D341Med (cell line): Measurements from ENCODE around the gene SRC.

Source experiments
- DNase-seq: peaks from one replicate; pipeline ENCODE4 v3.0.0; 2012; ENCODE audit warnings: low spot score

SRC gene

DNA sequence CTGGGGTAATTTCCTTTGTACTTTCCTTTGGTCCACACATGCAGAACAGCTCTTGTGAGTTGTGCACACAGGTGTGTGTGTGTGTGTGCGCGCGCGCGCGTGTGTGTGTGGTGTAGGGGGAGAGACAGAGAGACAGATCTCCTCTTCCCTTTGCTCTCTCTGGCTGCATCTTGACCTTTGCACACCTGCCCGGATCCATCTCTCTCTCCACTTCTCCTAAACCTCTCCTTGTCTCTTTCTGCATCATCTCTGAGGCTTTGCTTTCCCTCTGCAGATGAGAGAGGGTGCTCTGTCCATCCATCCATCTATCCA is 67.0 kb downstream of the SRC start:
- DNase-seq, result no peak

DNA sequence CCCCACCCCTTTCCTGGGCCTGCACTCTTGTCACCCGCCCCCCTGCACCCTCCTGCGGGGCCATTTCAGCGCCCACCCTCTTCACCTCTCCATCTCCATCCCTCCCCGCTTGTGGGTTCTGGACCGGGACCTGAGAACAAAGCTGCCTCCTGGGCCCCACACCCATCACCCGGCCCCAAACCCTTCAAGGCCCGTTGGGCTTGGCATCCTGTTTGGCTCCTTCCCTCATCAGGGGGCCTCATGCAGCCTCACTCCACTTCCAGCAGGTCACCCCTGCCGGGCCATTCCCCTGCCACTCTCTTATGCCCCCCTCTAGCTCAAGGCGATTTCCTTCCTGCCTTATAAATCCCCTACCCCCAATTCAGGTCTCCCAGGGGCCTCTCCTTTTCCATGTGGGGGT is 67.4 kb downstream of the SRC start:
- DNase-seq, result no peak

- no peak for DNase-seq
Measured at GRCh38 chr20:37414224-37415035, 68.5 kb downstream of the SRC start.

GRCh38 chr20:37415118-37416085 is 69.5 kb downstream of the SRC start:
- no peak for DNase-seq

DNA sequence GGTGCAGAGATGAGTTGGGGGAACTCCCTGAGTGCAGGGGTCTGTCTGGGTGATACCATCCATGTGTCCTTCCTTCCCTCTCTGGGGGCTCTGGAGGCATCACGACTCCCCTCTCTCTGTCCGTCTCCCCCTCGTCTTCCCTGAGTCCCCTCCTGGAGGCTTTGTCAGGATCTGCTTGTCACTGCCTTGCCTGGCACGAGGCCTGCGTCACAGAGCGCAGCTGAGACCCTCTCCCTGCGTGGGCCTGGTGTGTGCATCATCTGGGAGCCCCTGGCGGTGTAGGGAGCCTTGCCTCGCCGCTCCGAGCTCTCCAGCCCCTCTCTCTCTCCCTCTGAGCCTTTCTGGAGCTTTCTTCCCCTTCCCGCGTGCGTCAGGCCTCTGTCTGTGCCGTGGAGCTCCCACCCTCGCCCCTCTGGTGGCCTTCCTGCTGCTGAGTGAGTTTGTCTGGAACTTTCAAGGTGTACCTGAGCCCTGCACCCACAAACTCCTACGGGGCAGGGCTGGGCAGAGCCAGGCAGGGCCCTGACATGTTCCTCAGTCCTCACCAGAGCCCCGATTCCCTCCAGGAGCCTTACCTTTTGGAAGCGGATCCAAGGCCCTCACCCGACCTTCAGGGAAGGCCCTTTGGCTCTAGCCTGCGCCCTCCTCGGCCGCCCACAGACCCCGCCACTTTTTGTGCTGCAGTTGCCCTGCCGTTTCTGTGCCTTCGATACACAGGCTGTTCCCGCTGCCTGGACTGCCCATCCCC is 70.3 kb downstream of the SRC start:
- DNase-seq, result no peak

GRCh38 chr20:37416848-37417616 is 71.1 kb downstream of the SRC start:
- no peak for DNase-seq

- DNase-seq, result no peak
Measured at GRCh38 chr20:37417617-37418467, 71.9 kb downstream of the SRC start.

DNA sequence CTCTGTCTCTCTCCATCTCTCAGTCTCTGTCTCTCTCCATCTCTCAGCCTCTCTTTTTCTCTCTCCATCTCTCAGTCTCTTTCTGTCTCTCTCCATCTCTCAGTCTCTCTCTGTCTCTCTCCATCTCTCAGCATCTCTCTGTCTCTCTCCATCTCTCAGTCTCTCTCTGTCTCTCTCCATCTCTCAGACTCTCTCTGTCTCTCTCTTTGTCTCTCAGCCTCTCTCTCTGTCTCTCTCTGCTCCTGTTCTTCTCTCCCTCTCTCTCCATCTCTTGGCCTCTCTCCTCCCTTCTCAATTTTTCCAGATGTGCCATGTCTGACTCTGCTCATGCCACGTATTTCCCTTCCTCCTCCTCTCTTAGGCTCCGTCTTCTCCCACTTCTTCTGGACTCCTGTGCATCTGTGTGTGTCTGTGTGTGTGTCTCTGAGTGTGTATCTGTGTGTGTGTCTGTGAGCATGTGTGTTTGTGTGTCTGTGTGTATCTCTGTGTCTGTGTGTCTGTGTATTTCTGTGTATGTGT is 72.7 kb downstream of the SRC start:
- DNase-seq, result no peak

GRCh38 chr20:37419307-37419706 is 73.4 kb downstream of the SRC start:
- no peak for DNase-seq

DNA sequence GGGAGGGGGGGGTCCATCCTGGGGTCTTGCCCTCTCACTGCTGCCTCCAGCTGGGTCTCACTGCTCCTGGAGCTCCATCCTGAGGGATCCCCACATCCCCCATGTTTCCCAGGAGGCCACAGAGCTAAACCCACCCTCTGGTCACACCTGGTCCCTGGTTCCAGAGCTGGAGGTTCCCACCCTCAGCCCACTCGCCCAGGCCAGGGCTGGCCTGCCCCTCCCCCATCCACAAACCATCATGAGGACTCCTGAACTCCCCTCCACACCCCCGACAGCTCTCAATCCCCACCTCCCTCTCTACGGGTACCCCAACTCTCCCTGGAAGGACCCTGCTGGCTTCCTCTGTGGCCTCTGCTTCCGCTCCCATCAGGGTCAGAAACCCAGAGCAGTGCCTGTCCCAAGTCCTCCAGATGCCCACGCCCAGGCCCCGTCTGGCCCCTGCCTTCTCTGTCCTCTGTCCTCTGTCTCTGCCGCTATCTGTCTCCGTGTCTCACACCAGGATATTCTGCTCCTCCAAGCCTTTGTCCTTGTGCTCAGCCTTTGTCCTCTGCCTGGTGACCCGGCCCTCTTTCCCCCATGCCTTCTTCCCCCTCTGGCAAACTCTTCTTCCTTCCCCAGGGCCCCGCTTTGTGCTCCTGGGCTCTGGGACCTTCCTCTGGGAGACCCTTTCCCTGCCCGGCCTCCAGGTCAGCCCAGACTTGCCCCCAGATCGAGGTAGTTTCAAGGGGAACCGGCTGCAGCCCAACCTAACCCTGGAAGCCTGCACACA is 74.0 kb downstream of the SRC start:
- no peak for DNase-seq

DNA sequence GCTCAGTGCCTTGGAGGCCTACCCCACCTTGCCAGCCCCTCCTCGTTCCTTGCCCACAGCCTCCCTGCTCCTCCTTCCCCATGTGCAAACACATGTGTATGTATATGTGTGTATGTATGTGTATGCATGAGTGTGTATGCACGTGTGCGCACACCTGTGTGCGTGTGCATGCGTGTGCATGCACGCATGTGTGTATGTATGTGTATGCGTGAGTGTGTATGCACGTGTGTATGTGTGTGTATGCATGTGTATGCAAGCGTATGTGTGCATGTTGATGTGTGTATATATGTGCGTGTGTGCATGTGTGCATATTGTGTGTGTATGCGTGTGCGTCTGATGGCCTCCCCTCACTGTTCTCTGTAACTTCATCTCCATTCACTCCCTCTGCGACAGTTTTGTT is 74.7 kb downstream of the SRC start:
- no peak for DNase-seq

DNA sequence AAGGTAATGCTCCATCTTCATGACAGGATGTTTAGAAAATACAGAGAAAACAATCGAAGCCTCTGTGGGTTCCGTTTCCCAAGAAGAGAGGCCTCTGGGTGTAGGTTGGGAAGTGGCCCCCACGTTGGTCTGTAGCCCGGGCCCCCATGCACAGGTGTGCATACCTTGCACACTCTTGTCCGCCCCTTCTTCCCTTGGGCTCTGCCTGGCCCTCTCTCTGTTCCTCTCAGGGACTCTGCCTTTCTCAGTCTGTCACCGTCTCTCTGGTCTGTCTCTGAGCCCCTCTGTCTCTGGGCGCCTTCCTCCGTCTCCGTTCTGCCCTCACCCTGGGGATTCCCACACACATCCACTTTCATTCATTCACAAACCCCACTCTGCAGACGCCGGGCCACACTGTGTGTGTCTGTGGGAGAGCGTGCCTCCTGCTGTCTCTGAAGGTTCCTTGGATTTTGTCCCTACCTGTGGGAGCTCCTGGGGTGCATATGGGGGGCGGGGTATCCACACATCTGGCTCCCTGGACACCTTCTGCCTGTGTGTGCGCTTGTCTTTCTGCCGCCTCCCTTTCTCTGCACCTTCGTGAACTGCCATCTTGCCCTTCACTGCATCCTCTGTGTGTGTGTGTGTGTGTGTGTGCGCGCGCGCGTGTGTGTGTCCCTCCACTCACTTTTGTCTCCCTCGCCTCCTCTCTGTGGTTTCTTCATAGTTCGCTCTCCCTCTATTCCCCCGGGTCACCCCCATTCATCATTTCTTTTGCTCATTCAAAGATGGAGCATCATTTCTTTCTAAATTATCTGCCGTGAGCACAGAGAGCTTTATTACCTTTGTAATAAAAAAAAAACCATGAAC is 75.3 kb downstream of the SRC start:
- no peak for DNase-seq

GRCh38 chr20:37421988-37422387 is 76.0 kb downstream of the SRC start:
- DNase-seq, result no peak

GRCh38 chr20:37422791-37423286 is 76.9 kb downstream of the SRC start:
- no peak for DNase-seq

- no peak for DNase-seq
Measured at GRCh38 chr20:37423545-37423944, 77.6 kb downstream of the SRC start.

GRCh38 chr20:37424062-37424851 is 78.3 kb downstream of the SRC start:
- DNase-seq, result no peak

DNA sequence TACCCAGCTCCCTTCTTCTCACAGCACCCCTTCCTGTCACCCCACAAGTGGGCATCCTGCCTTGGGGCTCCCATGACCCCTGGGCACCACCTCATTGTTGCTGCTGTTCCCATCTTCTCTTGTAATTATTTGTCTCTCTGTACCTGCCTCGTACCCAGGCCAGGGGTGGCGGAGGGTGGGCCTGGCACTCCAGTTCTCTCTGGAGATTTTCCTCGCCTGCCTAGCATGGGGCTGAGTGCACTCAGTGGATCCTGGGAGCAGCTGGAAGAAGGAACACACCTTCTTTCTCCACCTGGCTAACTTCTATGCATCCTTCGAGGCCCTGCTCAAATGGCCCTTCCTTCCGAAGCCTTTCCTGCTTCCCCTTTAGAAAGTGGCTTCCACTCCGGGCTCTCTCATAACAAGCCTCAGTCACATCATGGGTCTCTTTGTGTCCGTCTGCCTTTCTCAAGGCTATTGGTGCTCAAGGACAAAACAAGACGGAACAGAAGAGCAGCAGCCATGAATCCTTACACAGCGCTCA is 79.2 kb downstream of the SRC start:
- DNase-seq, result no peak

DNA sequence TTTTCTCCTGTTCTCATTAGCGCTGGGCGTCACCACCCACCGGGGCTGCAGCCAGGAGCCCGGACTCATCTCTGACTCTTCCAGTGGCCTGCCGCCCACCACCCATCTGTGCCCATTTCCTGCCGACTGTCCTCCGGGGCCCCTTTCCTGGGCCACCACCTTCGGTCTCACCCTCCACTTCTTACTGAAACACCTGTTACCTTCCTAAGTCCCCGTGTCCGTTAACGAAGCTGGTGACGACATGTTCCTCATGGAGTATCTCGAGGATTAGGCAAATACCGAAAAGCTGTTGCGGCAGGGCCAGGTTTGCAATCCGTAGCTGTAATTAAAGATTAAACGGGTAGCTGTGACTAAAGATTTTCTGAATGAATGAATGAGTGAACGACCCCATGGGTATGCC is 80.2 kb downstream of the SRC start:
- no peak for DNase-seq
